HS-27A (cell line): ENCODE measurements around the gene PKHD1.

ENCODE experiments used
- DNase-seq: peaks from one replicate; pipeline ENCODE4 v3.0.0-alpha.2; 2012; ENCODE audit warnings: low read depth, missing footprints

PKHD1 gene

DNA sequence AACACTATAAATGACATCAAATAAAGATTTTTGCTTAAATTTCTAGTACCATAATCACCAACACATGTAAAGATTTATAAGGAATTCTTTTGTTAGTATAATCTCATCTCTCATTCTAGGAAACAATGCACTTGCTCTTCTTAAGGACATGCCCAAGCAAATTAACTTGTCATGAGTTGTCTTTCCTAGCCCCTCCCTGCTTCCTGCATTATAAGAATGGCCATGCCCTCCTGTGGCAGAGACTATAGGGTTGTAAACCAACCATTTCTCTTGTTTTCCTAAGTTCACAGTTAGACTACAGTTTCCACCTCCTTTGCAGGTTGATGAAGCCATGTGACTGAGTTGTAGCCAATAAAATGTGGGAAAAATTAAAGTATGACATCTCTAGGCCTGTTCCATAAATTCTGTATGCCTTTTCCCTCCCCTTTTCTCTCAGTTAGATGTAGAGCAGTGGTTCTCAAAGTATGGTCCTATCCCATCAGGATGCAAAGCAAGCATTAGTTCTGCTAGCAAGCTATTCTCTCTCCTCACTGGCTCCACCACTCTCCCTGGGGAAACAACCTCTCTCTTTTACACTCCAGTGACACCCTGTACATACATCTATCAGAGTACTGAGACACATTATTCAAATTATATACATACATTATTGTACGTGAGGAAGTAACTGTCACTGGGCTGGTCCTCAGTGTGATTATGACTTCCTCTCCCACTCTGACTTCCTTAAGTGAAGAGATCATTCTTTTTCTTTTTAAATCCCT, 295.0 kb downstream of the PKHD1 start:
- no peak for DNase-seq

DNA sequence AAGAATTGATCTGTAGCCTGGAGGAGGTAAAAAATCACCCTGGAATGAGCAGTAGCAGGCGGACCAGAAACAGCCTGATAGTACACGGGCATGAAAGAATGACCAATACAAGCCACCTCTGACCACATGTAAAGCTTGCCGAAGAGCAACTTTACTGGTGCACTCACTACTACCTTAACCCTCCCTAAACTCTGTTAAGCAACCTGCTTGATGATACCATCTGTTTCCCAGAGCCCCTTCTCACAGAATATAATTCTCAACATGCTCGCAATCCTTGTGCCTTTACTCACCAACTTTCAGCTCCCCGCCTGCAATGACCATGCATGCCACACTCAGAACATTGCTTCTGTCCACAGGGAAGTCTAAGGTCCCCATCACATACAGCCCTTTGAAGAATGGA, 296.5 kb downstream of the PKHD1 start:
- no peak for DNase-seq

DNA sequence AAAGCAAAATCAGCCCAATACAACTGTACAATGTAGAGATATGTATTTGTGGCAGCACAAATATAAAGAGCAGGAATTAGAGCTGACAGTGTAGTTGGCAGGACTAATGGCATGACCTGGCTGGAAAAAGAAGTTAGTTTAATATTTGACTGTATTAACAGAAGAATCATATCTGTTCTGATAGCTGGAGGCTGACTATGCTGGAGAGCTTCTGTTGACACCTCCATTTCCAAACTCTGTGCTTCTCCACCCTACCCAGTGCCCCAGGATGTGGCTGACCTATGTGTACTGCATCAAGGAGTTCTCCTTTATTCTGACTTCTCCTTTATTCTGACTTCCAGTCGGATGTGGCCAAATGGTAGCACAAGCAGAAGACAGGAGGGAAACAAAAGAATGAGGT, 299.3 kb downstream of the PKHD1 start:
- DNase-seq: no peak

DNA sequence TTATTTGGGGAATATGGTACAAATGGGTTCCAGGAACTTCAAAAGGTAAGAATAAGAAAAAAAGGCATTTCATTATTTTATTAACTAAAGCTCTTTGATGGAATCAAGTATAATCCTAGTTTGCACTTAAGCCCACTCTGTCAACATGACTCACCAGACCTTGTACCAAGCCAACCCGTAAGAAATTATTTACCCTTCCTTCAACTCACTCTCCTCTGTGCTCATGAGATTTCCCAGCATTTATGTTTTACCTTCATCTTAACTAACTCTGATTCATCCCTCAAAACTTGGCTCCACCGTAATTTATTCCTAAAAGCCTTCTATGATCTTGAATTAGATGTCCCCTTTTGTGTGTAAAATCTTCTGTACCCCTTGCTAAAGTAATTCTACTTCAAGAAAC, 308.7 kb downstream of the PKHD1 start:
- no peak for DNase-seq

DNA sequence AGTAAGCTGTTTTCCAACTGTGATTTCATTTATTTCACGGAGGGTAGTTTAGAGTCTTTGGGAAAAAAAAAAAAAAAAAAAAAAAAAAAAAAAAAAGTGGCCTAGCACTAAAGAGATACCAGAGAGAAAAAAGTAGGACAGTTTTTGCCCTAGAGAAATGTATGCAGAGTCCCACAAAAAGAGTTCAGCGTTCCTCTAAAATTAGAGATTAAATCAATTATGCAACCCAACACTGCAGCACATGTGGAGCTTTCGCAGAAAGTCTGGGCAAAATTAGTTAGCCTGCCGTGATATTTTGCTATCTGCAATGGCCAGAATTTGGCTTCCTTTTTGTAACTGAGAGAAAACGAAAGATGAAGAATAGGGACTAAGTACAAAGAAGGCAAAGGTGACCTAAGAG, 309.8 kb downstream of the PKHD1 start:
- no peak for DNase-seq

DNA sequence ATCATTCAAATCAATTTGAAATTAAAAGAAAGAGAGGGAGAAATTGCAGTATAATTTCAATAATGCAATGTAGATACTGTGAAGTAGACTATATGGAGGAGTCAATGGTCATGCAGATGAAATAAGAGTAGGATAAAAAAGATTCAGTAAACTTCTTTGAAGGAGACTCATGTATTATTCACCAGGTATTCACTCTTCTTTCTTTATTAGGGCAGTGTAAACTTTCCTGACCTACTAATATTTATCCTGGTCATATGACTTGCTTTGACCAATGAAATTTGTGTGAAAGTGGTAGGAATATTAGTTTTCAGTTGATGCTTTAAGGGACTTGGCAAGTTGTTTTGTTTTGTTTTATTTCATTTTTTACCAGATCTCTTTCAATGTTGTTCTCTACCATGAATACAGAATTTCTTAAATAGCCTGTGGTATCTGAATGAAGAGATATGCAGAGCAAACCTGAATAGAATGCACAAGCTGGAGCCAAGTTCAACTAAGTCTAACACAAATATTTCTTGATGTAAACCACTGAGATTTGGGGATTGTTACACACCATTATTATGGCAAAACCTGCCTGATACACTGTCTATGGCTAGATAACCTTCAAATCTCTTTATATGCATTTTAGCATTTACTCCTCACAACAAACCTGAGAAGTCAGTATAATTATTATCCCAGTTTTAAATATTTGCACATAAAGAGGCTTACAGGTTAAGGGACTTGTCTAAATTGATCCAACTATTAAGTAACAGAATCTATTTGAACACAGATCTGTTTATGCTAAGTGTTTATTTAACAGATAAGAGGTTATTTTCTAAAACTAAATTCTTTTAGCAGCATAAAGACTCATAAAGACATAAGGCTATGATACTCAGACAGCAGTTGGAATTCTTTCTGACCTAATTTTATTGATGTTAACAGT, 311.2 kb downstream of the PKHD1 start:
- no peak for DNase-seq

DNA sequence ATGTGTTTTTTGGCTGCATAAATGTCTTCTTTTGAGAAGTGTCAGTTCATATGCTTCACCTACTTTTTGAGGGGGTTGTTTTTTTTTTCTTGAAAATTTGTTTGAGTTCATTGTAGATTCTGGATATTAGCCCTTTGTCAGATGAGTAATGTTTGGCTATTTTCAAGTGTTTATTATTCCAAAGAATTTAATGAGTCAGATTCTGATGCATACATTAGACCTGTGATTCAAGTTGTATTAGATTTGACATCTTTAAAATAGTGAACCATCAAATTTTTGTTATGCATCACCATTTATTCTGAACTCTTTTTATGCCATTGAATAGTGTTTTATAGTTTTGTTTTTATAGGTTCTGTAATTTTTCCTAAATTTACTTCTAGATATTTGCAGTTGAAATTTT, 319.3 kb downstream of the PKHD1 start:
- no peak for DNase-seq

DNA sequence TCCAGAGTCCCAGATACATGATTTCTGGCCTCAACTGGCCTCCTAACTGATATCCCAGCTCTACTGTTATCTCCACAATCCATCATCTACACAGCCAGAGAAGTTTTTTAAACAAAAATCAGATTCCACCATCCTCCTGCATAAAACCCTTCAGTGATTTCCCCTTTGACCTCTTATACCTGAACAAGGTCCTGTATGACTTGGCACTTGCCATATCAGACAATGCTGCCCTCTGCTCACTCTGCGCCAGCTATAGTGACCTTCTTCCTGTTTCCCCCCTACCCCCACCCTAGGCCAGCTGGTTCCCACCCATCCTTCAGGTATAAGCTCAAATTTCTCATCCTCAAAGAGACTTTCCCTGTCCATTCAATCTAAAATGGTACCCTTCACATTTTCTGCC, 322.2 kb downstream of the PKHD1 start:
- no peak for DNase-seq

DNA sequence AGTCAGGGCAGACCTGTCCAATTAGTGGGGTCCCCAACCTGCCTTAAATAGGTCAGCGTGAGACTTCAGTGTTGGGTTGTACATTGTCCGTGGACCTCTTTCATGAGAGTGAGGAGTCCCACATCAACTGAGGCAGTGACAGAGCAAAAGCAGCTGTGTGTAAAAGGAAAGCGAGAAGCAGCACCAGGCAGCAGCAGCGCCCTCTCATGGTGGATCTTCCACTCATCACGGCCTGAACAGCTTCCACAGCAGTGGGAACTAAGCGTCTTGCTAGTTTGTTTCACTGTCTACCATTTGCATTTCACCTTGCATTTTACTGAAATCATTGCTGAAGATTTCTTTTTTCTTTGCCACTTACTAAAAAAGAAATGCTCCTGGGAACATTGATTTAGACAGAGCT, 333.8 kb downstream of the PKHD1 start:
- no peak for DNase-seq

DNA sequence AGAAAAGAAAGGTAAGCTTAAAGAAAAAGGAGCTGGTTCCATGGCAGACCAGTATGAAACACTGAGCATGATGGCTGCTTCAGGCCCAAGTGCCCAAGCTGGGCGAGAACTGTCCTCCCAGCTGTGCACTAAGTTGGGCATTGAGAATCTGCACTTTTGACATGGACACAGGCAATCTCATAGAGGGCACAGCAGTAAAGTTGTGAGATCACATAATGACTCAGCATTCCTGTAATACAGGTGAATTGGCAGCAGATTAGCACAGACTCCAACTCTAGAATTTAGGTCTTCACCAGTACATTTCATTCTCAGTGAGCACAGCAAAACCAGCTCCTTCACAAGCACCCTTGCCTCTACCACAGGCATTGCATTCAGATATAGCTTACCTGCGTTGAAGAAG, 343.4 kb downstream of the PKHD1 start:
- no peak for DNase-seq

DNA sequence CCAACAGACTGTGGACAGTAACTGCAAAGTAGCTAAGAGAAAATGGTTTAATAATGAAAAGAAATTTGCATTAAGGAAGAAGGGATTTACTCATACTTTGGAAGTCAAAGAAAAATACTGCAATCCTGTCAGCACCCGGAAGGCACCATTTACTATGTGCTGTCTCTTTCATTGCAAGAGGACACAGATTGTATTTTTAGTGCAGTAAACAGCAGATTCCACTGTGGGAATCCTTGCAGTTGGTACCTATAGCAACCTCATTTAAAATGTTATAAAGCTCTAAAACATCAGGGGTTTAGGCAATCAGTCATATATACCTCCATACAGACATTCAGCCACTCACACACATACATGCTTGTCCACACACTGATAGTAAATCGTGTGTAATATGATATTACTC, 346.8 kb downstream of the PKHD1 start:
- no peak for DNase-seq

DNA sequence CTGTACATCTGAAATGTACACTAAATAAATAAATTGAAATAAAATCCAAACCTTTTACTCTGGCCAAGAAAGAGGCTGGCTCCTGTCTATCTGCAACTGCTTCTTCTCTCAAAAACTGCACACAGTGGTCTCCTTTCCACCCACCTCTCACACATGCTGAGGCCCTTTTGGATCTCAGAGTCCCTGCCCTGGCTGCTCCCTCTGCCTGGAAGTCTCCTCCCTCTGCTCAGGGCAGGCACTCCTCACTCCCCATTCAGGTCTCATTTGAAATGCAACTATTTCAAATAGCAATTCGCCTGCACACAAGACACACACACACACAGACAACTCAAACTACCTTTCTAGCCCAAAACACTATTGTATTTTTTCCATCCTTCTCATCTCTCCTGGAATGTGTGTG, 348.8 kb downstream of the PKHD1 start:
- DNase-seq: no peak

DNA sequence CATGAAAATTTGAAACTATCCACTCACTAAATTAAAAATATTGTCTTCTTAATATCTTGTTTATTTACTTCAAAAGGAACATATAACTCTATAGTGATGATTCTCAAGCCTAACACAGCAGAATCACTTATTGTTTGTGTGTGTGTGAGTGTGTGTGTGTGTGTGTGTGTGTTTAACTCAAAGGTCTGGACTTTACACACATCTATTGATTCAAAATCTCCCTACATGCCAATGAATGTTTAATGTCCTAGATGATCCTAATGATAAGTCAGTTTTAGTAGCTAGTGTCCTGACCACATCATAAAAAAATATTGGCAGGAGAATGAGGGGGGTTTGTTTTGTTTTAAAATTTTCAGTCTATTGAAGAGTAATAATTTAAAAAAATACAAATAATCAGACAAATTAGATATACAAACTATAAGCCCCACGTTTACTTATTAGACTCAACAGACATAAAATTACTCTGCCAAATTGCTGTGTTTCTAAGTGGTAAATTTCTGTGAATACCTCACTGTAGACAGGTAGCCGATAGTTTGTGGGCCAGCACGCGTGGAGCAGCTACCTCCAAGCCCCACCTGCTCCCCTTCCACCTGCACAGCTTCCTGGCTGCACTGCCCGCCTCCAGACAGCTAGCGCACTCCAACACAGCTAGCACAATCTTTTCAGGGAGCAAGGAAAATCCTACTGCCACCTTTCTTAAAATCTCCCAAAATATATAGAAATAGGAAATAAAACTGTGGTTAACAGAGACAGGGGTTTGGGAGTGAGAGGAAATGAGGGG, 349.6 kb downstream of the PKHD1 start:
- DNase-seq: no peak

DNA sequence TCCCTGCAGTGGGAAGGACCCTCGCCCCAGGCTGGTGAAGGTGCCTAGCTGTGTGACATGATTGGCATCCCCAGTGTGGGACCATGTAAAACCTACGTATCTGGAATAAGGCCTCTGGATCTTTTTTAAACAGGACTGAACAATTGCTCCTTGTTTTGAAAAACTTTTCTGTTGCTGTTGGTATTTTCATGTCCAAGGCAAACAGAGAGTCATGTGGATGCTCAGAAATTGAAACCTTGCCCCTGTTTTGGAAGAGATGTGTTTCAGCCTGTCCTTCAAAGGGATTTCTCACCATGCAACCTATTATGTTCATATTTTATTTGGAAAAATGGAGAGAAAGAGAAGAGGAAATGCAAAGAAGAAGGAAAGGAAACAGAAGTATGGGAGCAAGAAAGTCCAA, 362.3 kb downstream of the PKHD1 start:
- no peak for DNase-seq

DNA sequence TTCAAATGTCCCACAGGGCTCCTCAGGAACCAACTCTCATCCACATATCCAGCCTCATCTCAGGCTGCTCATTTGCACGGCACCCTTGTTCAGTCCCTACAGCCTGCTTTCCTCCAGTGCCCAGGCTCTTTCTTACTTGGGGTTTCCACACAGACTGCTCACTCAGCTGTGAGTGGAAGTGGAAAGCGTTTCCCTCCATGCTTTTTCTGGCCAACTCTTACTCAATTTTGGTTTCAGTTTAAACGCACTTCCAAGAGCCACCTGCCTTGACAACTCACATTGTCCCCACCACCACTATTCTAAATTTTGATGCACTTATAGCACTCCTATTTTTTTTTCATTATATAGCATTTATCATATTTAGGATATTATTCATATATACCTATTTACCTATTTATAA, 367.1 kb downstream of the PKHD1 start:
- DNase-seq: no peak

DNA sequence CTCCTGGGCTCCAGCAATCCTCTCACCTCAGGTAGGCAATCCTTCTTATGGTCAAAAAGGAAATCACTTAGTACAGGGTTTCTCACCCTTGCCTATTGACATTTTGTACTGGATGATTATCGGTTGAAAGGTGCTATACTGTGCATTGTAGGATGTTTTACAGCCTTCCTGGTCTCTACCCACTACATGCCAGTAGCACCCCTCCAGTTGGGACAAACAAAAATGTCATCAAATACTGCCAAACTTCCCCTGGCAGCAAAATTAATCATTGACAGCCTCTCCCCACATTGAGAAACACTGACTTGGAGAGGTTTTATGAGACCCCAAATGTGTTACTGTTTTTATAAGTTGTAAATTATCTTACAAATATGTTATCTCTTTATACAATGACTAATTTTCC, 368.1 kb downstream of the PKHD1 start:
- no peak for DNase-seq

DNA sequence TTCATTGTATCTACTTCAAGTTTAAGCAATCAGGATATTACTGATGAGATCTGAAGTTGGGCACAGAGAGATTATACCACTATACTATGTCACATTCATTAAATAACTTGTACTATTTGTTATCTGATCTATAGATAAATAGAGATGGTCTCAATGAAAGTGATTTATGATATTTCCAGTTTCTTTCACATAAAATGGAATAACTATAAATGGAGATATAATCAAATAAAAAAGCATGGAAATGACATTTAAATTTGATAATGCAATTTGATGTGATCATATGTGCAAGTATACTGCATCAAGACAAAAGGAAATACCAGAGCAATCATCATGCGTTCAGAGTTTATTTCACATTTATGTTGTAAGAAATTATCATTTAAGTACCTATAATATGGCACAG, 368.9 kb downstream of the PKHD1 start:
- DNase-seq: no peak

DNA sequence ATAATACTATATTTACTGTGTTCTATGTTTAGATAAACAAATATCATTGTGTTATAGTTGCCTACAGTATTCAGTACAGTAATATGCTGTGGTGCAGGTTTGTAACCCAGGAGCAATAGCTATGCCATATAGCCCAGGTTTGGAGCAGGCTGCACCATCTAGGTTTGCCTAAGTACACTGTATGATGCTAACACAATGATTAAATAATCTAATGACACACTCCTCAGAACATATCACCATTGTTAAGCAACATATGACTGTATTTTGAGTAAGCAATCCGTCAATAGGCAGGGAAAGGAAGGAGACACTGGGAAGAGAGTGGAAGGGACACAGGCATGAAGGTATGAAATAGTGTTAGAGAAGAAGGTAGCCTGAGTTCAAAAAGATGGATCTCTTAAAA, 369.9 kb downstream of the PKHD1 start:
- no peak for DNase-seq

DNA sequence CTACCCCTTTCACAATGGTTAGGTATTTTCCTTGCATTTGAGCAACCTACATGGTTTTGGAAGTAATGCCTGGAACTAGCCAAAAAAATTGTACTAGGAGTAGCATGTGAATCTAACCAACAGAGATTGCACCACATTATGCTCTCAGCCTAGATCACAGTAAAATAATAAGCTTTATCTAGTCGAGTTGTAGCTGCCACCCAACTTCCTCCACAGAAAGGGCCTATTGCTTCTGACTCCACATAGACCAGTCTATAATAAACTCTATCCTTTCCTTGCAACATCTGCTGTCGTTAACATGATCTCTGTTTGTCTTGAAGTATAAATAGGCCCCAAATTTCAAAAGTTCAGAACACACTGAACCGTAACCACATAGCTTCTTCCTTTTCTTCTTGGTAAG, 375.5 kb downstream of the PKHD1 start:
- DNase-seq: no peak

DNA sequence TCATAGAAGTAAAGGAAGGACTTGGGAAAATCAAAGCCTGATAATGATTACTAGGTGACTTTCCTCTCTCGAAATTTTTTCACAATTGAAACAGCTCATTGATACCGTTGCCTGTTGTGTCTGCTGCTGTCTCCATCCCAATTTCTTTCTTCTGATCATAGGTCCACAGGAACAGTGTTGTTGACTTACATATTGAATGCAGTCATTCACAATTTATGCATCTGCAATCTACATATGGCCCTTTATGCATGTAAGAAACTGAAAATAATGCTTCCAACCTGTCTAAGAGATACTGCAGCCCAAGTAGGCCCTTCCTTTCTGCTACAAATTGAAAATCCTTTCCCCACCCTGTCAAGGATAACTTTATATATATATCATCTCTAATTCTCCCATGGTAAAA, 381.3 kb downstream of the PKHD1 start:
- no peak for DNase-seq

DNA sequence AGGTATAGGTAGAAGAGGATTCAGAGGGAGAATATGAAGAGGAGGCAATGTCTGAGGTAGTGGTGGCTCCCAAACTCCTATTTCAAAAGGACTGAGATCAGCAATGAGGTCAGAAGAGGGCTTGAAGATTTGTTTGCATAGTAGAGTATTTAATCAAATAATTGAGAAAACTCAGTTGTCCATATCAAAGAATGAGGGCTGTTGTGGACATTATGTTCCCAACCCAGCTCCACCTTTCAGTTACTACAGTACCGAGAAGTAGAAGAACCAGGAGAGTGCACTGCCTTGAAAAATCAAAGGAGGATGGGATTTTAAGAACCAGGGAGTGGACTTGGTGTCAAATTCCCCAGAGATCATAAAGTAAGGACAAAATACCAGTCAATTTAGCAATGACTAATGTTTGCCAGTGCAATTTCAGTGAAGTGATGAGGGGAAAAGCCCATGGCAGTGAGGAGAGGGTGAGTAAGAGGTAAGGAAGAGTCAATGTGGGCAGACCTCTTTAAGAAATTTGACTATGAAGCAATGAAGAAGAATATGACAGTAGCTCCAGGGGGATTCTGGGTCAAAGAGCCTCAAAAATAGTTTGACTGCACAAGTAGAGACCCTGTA, 382.4 kb downstream of the PKHD1 start:
- no peak for DNase-seq

DNA sequence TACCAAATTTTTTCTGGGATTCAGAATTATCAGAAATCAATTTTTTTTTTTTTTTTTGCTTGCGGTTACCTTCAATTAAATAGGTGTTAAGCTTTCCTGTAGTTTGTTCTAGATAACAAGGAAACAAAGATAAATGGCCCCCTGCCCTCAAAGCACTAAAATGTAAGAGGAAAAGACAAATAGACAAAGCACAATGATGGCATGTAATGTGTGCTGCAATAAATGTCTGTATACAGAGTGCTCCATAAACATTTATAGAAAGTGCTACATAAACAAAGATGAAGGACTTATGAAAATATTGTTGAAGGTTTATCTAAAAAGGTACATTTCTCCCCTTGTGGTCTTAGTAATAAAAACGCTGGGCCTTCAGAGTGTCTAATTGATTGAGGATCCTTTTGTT, 384.6 kb downstream of the PKHD1 start:
- DNase-seq: no peak
